Keratinocyte (primary cell): ENCODE results near the gene VWA5A. TPM values are rescaled to one million over a fixed set of nuclear protein-coding genes. Genes with fewer than 3 reads are reported as not detected.

Experiments
- DNase-seq: peaks from one replicate; pipeline ENCODE4 v3.0.0-alpha.2; 2011; ENCODE audit warnings: low read depth, missing footprints, low spot score
- FAIRE-seq: peaks from 2 replicates; lab custom pipeline; 2011; peaks lifted over from hg19 to GRCh38; lab: Jason Lieb, UNC
- H2AFZ ChIP-seq: 2 replicates; pipeline ENCODE4 v1.6.0; 2012; ENCODE audit warnings: low read length, control low read depth, inconsistent platforms; ENCODE audit not compliant: control insufficient read depth
- H3K27ac ChIP-seq: 2 replicates; pipeline ENCODE4 v1.5.1; 2011; ENCODE audit warnings: low read length; ENCODE audit not compliant: control insufficient read depth, insufficient read depth
- H3K27me3 ChIP-seq: 3 replicates; pipeline ENCODE4 v1.6.0; 2011; ENCODE audit warnings: low read length; ENCODE audit not compliant: control insufficient read depth, insufficient read depth; ENCODE audit errors: extremely low read depth
- H3K36me3 ChIP-seq, 2 experiments: 2 replicates in 1 of 2; 3 replicates in 1 of 2; pipeline ENCODE4 v1.5.1; 2011; ENCODE audit warnings: low read length in 2 of 2, mild to moderate bottlenecking in 1 of 2; ENCODE audit not compliant: control insufficient read depth in 2 of 2, insufficient read depth in 2 of 2; ENCODE audit errors: extremely low read depth in 1 of 2
- H3K4me1 ChIP-seq: 3 replicates; pipeline ENCODE4 v1.5.1; 2011; ENCODE audit warnings: low read length; ENCODE audit not compliant: control insufficient read depth, insufficient read depth; ENCODE audit errors: extremely low read depth
- H3K4me2 ChIP-seq: 3 replicates; pipeline ENCODE4 v1.6.0; 2011; ENCODE audit warnings: low read depth, low read length; ENCODE audit not compliant: control insufficient read depth, insufficient read depth; ENCODE audit errors: extremely low read depth
- H3K4me3 ChIP-seq, 3 experiments: fragments of 200-600 bp in 1 of 3; sonication (generic) in 1 of 3; 2 replicates in 2 of 3; 3 replicates in 1 of 3; pipeline ENCODE4 v1.5.1; 2011 to 2016; ENCODE audit warnings: low read length in 3 of 3, mild to moderate bottlenecking in 3 of 3, control low read depth in 2 of 3, inconsistent platforms in 1 of 3, low read depth in 1 of 3, mixed read lengths in 1 of 3, mixed run types in 1 of 3, moderate library complexity in 1 of 3; ENCODE audit not compliant: control insufficient read depth in 2 of 3, insufficient read depth in 2 of 3; ENCODE audit errors: extremely low read depth in 1 of 3
- H3K79me2 ChIP-seq: 2 replicates; pipeline ENCODE4 v1.6.0; 2012; ENCODE audit warnings: low read length; ENCODE audit not compliant: control insufficient read depth, insufficient read depth
- H3K9ac ChIP-seq: 3 replicates; pipeline ENCODE4 v1.6.0; 2011; ENCODE audit warnings: low read length; ENCODE audit not compliant: control insufficient read depth, insufficient read depth; ENCODE audit errors: extremely low read depth
- H3K9me1 ChIP-seq: 3 replicates; pipeline ENCODE4 v1.6.0; 2011; ENCODE audit warnings: low read length; ENCODE audit not compliant: control insufficient read depth, insufficient read depth; ENCODE audit errors: extremely low read depth
- H3K9me3 ChIP-seq: 2 replicates; pipeline ENCODE4 v1.5.1; 2012; ENCODE audit warnings: low read depth, low read length; ENCODE audit not compliant: control insufficient read depth
- H4K20me1 ChIP-seq: 3 replicates; pipeline ENCODE4 v1.6.0; 2011; ENCODE audit warnings: low read length; ENCODE audit not compliant: control insufficient read depth, insufficient read depth; ENCODE audit errors: extremely low read depth
- CTCF ChIP-seq, 3 experiments: IDR thresholded peaks in 1 of 3; conservative IDR thresholded peaks in 1 of 3; optimal IDR thresholded peaks in 1 of 3; 2 replicates in 2 of 3; 3 replicates in 1 of 3; pipeline versions ENCODE3 to v1.5.1; 2011; ENCODE audit warnings: low read length in 3 of 3, mild to moderate bottlenecking in 3 of 3, moderate library complexity in 2 of 3, control low read depth in 1 of 3, inconsistent platforms in 1 of 3; ENCODE audit not compliant: insufficient read depth in 2 of 3; ENCODE audit errors: extremely low read depth in 1 of 3
- EZH2 ChIP-seq: IDR thresholded peaks from one replicate; pipeline ENCODE4 v1.6.1; 2012; ENCODE audit warnings: inconsistent platforms, mild to moderate bottlenecking, low read length, moderate library complexity
- dilution Hi-C: fragments of 300-500 bp; cut with MboI; formaldehyde crosslinking; loops from one replicate; pipeline ENCODE4 v1.7.0; 2020; ENCODE audit warnings: low sequenced_read_pairs; ENCODE audit not compliant: extremely low pct_ligation_motif_present
- polyA plus RNA-seq, 5 experiments: library from polyadenylated mRNA; depleted of rRNA in 3 of 5; stranded (reverse) in 3 of 5; stranded (forward) in 1 of 5; unstranded in 1 of 5; fragments of >200 nt; gene quantifications; 1 replicate in 1 of 5; 2 replicates in 3 of 5; 3 replicates in 1 of 5; pipeline versions ENCODE4 v1.2.1 to v1.2.3, GENCODE V29; 2011 to 2012; ENCODE audit warnings: missing spikeins in 2 of 5, low read depth in 1 of 5, low replicate concordance in 1 of 5

Gene VWA5A
- polyA plus RNA-seq, 1 donor (not counting 4 experiments of a cell fraction or from before 2014, with no cell fraction given), result 36.4 TPM

- TF ChIP-seq EZH2 (no peak), CTCF (optimal IDR thresholded peaks at IDR 0.05 in 1 of 3, IDR thresholded peaks at IDR 0.05 in 1 of 3, conservative IDR thresholded peaks at IDR 0.05 in 1 of 3; ENCODE audit: extremely low read depth in 1 of 3, insufficient read depth in 2 of 3, low read length in 3 of 3) (no peak)
- dilution Hi-C loops, result no loop called here
Measured at GRCh38 chr11:124183068-124183467, 67.8 kb downstream of the VWA5A start, which contains the start of gene OR10D3. OR10D3 (plus strand) TSS chr11:124183345; CDS start chr11:124185270, 1,925 bp downstream.

GRCh38 chr11:124190298-124191139, 75.3 kb downstream of the VWA5A start:
- H3K9ac ChIP-seq, result no peak overlapping the region
- no peaks in the 10 kb centered on the region for H3K27me3 ChIP-seq
- dilution Hi-C loops, result no loop called here
- H3K79me2 ChIP-seq, result no peaks in the 10 kb centered on the region
- H3K9me3 ChIP-seq, result no peaks in the 10 kb centered on the region
- no peak overlapping the region for H3K27ac ChIP-seq
- TF ChIP-seq EZH2 (no peak), CTCF (optimal IDR thresholded peaks at IDR 0.05 in 1 of 3, IDR thresholded peaks at IDR 0.05 in 1 of 3, conservative IDR thresholded peaks at IDR 0.05 in 1 of 3; ENCODE audit: extremely low read depth in 1 of 3, insufficient read depth in 2 of 3, low read length in 3 of 3) (no peak)
- no peaks in the 10 kb centered on the region for H3K9me1 ChIP-seq
- H3K36me3 ChIP-seq, result no peaks in the 10 kb centered on the region
- FAIRE-seq (no peak), DNase-seq (no peak)
- peaks cover 8% of the 10 kb centered on the region for H3K4me1 ChIP-seq
- H3K4me2 ChIP-seq, result no peak overlapping the region
- no peaks in the 10 kb centered on the region for H4K20me1 ChIP-seq
- no peak overlapping the region for H2AFZ ChIP-seq
- no peak overlapping the region for H3K4me3 ChIP-seq

More at GRCh38 chr11:124183068-124183467, 67.8 kb downstream of the VWA5A start, which contains the start of gene OR10D3:
- no peak for DNase-seq
- H3K27me3 ChIP-seq, result no peaks in the 10 kb centered on the region
- no peaks in the 10 kb centered on the region for H3K9me3 ChIP-seq
- H3K36me3 ChIP-seq, result no peaks in the 10 kb centered on the region
- no peak within 1 kb of the TSS for H3K4me2 ChIP-seq
- H3K79me2 ChIP-seq, result no peaks in the 10 kb centered on the region
- no peaks in the 10 kb centered on the region for H3K4me1 ChIP-seq
- no peak within 1 kb of the TSS for H3K9ac ChIP-seq
- H4K20me1 ChIP-seq, result no peaks in the 10 kb centered on the region
- H2AFZ ChIP-seq, result no peak within 1 kb of the TSS
- no peak within 1 kb of the TSS for H3K27ac ChIP-seq
- no peaks in the 10 kb centered on the region for H3K9me1 ChIP-seq
- H3K4me3 ChIP-seq, result no peak within 1 kb of the TSS
- FAIRE-seq, result no peak
